Measurements from ENCODE around the gene MEX3D.

GRCh38 chr19:1526979-1527649 lies 41.0 kb downstream of the MEX3D start:
- TF ChIP-seq POLR2A (IDR thresholded peaks at IDR 0.05) (no peak), POLR2AphosphoS5 (IDR thresholded peaks at IDR 0.05) (no peak), CTCF (IDR thresholded peaks at IDR 0.05) (no peak)

Data from stomach (tissue), 4 donors.